Measurements from ENCODE around the gene SLC12A8.

The SLC12A8 gene

GRCh38 chr3:125212509-125213363 is at the start of gene SLC12A8:
SLC12A8 (minus strand) TSS chr3:125212748; CDS start chr3:125211349, 1,399 bp downstream.
- no peak within 1 kb of the TSS for H3K27ac ChIP-seq

GRCh38 chr3:125262161-125262560 is 49.6 kb upstream of the SLC12A8 start:
- no peak for DNase-seq (ENCODE audit: low spot score)
- Histone ChIP-seq H3K4me3 (no peak overlapping the region), H3K27ac (no peak overlapping the region)
- no peak for TF ChIP-seq CTCF (IDR thresholded peaks at IDR 0.05)

More at GRCh38 chr3:125212509-125213363, at the start of gene SLC12A8:
- peak within 1 kb of the TSS; percentile 67 for H3K4me3 ChIP-seq
- no peak for DNase-seq (ENCODE audit: low spot score)
- no peak for TF ChIP-seq CTCF (IDR thresholded peaks at IDR 0.05)

GRCh38 chr3:125261031-125261430 is 48.5 kb upstream of the SLC12A8 start:
- Histone ChIP-seq H3K27ac (no peak overlapping the region), H3K4me3 (no peak overlapping the region)
- no peak for DNase-seq (ENCODE audit: low spot score)
- TF ChIP-seq CTCF (IDR thresholded peaks at IDR 0.05) = no peak

- no peak overlapping the region for H3K4me3 ChIP-seq
- DNase-seq (ENCODE audit: low spot score) = no peak
- no peak for TF ChIP-seq CTCF (IDR thresholded peaks at IDR 0.05)
- H3K27ac ChIP-seq = no peak overlapping the region
These were observed 47.6 kb upstream of the SLC12A8 start for GRCh38 chr3:125260158-125260557.

- TF ChIP-seq CTCF (IDR thresholded peaks at IDR 0.05) = no peak
- no peak overlapping the region for H3K4me3 ChIP-seq
- DNase-seq (ENCODE audit: low spot score) = no peak
These were observed 45.0 kb upstream of the SLC12A8 start for GRCh38 chr3:125257536-125257935.

GRCh38 chr3:125256675-125257074 is 44.1 kb upstream of the SLC12A8 start:
- no peak for TF ChIP-seq CTCF (IDR thresholded peaks at IDR 0.05)
- Histone ChIP-seq H3K27ac (no peak overlapping the region), H3K4me3 (no peak overlapping the region)
- DNase-seq (ENCODE audit: low spot score) = no peak

More at GRCh38 chr3:125257536-125257935, 45.0 kb upstream of the SLC12A8 start:
- H3K27ac ChIP-seq = no peak overlapping the region

- TF ChIP-seq CTCF (IDR thresholded peaks at IDR 0.05) = no peak
- no peak overlapping the region for H3K4me3 ChIP-seq
- DNase-seq (ENCODE audit: low spot score) = no peak
- no peak overlapping the region for H3K27ac ChIP-seq
These were observed 38.4 kb upstream of the SLC12A8 start for GRCh38 chr3:125250973-125251372.

All from coronary artery (tissue), 2 donors.